HUDEP-2 (cell line): Measurements from ENCODE around the gene TPM1.
A peak's percentile ranks its signal among the peaks of the same experiment; 100 is the strongest.

Experiments used
- DNase-seq, 76 experiments: peaks; one replicate each; lab custom pipeline; 2025; ENCODE audit not compliant: unreplicated experiment in 76 of 76; lab: John Stamatoyannopoulos, UW

The TPM1 gene

DNA sequence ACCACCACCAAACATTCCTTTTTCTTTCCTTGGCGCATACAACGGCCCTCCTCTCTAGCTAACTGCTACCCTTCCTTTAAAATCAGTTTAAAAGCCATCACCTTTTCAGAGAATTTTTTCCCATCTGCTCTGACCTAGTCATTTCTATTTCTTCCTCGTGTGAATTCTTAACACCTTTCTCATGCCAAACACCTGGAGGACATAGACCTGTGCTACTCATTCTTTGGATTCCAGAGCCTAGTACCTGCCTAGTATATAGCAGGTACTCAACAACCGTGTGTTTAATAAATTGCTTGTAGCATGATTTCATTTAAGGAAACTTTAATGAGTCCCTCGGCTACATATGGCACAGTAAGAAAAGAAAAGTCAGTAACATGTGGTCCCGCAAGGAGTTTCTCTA is 2.0 kb upstream of the TPM1 start:
- DNase-seq, result no peak

DNA sequence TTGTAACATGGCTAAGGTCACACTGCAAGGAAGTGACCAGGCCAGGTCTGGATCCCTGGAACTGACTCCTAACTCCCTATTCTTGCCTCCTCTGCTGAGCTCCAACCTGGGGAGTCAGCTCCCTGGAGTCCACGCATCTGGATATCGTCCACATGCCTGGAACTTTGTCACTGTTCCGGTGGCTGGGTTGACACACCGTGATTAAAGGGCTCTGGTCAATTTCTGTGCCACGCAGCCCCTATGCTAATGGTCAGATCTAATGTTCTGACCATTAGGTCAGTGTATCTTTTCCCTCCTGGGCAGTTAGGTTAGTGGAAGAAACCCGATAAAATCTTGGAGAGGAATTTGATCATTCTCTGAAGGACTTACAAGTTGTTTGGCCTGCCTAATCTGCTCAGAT is 1.6 kb upstream of the TPM1 start:
- no peak for DNase-seq

DNA sequence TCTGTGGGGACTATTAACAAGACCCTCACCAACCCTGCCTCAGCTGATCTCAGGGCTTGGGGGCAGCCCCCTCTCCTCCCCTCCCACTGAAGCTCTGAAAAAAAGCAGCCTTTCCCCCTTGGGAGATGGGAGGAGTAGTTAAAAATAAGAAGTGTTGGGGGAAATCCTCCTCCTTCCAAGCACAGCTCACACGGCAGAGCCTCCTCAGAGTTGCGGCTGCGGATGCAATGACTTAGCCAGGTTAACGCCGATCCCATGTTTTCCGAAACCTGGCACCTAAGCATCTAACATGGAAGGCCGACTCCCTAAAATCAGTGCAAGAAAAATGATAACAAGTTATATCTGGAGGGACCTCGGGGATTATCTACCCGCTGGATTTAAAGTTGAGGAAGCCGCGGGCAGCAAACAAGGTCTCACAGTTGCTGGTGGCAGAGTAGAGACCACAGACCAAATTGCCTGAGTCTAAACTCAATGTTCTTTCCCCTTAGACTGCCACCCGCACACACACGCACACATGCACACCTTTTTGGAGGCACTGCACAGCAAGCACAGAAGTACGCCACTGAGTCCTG is 1.1 kb upstream of the TPM1 start:
- no peak for DNase-seq

DNA sequence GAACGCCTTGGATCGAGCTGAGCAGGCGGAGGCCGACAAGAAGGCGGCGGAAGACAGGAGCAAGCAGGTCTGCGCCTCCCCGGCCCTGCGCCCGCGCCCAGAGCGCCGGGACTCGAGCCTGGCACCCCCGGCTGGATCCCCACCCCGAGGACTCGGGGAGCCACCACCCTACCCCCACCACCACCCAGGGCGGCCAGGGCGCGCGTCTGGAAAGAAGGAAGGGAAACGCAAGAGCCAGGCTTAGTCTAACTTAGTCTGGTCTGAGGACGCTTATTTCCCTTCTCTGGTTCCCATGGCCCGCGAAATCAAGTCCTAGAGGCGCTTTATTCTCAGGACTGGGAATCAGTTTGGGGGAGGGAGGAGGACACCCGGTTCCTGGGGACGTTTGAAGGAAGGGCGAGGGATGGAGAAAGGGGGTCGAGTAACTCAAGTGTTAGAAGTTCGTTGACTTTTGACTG is 359 bp downstream of the TPM1 start:
- DNase-seq, result no peak

DNA sequence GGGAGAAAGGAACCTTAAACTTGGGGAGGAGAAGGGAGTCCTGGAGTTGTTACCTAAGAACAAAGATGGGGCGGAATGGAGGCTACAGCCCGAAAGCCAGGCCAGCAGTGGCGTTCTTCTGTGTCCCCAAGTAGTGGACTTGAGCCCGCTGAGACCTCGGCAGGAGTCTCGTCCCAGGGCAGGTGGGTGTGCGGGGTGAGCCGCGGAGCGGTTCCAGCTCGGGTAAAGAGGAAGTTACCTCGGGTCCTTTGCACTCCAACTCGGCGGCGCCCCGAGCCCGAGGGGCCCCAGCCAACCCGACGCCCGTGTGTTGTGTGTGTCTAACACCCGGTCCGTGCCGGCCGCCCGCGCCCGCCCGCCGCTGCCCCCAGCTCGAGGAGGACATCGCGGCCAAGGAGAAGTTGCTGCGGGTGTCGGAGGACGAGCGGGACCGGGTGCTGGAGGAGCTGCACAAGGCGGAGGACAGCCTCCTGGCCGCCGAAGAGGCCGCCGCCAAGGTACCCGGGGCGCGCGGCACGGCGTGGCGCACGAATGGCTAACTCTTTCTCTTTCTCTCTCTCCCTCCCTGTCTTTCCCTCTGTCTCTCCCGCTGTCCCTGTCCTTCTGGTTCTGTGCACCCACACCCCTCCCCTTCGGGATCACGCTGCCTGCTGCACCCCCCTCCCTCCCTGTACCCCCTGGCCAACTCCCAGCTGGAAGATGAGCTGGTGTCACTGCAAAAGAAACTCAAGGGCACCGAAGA is 959 bp downstream of the TPM1 start:
- DNase-seq, result peak in 1 of 76 experiments; percentile 10

DNA sequence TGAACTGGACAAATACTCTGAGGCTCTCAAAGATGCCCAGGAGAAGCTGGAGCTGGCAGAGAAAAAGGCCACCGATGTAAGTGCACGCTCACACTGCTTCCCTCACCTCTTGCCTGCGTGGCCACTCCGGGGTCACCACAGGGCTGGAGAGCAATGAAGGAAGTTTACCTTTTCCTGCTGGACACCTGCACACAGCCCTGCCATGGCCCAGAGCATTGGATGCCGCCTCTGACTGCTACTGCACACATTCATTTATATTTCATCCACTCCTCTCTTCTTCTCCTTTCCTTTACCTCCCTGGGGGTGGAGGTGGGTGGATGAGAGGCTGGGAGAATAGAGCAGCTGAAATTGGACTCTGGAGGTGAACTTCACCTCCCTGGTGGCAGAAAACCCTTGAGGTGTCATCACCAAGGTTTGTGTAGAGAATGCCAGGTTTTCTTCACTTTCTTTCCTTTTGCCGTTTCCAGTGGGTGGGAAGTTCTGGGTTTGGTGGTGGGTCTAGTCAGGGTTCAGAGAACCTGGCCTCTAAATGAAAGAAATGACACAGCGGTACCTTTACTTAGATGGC is 1.6 kb downstream of the TPM1 start:
- DNase-seq, result no peak

DNA sequence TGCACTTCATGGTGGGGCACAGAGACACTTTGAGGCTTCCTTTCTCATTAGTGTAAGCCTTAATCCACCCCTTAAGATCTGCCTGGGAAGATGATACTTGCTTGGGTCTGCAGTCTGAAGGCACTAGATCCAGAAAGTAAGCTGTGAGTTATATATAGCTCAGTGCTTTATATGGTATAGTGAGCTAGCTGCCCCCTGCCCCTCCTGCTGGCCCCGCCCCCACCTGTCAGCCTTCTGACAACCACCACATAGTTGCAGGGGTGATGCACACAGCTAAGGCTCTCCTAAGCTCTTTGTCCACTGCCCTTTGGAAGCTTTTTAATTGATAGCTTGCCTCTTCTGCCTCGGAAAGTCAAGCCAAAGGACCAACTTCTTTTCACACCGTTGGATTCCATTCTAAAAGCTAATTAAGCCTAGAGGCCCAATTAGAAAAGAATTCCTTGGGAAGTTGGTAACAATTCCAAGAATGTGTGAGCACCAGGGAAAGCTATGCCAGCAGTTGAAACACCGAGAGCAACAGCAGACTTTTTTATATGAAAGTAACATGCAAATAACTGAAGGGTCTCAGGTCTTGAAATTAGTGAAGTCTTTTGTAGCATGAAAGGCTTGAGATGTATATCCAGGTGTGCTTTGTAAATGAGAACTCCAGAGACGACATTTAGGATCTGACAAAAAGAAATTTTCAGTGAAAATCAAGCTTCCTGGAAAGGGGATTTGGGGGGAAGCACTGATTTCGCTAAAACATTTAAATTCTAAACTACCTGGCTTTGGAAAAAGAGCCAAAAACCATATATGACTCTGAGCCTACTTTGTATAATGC is 2.3 kb downstream of the TPM1 start:
- DNase-seq, result no peak

DNA sequence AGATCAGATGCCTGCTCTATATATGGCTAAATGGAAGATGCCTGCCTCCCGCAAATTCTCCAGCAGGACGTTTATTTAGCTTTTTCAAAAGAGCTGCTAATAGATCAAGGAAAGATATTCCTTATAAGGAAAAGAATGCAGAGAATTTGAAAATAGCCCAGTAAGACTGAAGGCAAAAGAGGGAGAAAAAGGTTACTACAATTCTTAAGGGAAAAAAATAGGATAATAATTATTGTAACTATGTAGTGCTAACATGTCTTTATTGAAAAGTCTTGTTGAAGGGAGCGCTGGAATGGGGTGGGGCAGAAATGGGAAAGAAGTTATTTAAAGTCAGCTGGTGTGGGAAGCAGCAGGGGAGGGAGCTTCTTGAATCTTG is 2.9 kb downstream of the TPM1 start:
- no peak for DNase-seq

DNA sequence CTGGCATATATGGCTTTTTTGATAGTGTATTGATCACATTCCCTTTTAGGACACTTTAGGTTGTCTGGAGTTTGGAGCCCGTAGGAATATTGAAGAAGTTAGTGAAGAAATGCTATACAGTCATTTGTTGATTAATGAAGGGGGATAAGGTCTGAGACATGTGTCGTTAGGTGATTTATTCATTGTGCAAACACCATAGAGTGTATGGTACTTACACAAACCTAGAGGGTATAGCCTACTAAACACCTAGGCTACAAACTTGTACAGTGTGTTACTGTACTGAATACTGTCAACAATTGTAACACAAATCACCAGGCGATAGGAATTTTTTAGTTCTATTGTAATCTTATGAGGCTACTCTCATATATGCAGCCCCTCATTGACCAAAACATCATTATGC is 3.3 kb downstream of the TPM1 start:
- no peak for DNase-seq

DNA sequence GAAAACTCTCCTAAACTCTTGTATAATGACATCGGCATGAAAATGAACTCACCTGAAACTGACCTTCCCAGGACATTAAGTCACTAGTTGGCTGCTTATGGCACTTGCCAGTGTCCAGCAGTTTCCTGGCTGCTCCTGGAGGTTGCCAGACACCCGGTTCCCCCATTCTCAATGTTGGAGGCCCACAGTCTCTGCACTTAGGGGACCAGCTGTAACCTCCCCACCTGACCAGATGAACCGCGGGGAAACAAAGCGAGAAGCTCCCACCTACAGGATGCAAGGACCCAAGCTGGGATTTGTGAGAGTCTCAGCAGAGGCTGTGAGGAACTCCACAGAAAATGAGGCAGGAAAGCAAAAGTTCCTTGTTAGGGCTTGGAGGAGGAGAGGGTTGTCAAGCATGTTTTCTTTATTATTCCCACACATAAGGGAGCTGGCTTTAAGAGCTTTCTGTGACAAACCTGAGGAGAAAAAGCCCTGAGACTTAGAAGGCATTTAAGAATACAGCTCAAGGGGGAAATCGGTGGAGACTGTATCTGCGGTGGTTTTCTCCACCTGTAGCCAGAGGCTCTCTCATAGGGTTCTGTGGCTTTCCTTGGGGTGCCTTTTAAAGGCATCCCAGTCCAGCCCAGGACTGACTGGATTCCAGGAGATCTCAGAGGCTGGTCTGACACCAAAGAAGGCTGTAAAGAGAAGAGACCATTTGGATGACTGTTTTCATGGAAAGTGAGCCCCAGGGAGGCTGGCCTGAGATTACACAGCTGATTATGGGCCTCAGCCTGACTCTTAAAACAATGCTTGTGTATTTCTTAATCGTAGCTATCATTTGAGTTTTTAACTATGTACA is 4.6 kb downstream of the TPM1 start:
- DNase-seq, result no peak

DNA sequence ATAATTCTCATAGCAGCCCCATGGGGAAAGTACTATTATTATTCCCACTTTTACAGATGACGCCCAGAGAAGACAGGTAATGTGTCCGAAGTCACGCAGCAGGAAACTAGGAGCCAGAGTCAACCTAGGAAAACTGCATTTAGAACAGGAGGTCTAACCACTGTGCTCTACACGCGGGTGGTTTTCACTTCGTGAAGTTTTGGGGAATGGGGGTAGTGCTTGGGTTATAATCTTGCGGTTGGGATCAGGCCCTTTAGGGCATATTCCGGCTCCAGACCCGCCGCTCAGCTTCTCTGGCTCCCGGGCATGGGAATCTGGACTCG is 5.2 kb downstream of the TPM1 start:
- no peak for DNase-seq

DNA sequence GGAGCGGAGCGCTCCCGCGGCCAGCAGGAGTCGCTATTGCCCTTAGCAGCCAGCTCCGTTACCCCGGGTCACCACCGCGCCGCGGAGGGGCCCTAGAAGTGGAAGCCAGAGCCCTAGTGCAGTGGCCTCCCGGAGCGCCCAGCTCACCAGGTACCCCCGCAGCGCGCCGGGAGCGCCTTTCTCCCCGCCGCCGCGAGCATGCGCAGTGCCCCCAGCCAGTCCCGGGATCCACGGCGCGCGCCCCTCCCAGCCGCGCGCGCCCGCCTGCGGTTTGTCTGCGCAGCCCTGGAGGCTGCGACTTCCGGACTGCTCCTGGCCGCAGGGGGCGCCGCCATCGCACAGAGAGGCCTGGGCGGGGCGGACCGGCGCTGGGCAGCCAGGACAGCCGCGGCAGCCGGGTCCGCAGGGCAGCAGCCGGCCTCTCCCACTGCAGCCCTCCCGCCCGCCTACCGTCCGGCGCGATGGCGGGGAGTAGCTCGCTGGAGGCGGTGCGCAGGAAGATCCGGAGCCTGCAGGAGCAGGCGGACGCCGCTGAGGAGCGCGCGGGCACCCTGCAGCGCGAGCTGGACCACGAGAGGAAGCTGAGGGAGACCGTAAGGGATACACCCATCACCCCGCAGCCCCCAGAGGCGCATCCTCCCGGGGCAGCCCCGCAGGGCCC is 5.7 kb downstream of the TPM1 start:
- peak in 74 of 76 experiments; percentile 20 to 96 (median 80) for DNase-seq

DNA sequence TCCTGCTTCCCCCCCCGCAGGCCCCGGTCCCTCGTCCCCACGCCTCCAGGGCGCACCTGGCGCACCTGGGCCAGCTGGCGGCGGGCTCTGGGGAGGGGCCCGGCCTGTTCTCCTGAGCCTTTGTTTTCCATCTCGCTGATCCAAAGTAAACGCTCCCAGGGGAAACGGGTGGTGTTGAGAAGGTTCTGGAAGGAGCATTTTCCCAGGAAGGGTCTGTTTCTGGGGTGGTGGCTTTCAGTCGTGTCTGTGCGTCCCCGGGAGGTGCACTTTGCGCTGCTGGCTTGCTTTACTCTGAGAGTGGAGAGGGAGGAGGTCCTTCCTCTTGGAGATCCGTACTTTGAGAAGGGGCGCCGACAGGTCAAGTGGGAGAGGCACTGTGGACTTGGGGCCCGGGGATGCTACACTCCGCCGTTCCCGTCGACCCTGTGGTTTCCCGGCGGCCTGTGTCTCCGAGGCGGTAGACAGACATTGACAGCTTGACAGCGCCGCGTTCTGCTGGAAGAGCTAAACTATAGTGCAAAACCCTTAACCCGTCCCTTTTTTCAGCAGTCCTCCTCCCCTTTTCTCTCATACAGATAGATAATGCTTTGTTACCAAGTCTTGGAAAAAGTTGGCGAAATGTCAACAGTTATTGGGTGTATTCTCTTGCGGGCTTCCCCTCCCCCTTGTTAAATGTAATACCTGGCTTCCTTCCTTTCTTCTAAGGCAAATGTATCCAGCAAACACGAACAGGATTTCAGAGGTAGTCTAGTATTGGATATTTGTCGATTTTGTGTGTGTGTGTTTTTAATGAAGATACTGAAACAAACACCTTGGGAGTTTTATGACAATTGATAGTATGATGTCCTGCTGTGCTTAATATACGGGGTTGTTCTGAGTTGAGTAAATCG is 6.5 kb downstream of the TPM1 start:
- DNase-seq, result peak in 67 of 76 experiments; percentile 7 to 85 (median 49)

DNA sequence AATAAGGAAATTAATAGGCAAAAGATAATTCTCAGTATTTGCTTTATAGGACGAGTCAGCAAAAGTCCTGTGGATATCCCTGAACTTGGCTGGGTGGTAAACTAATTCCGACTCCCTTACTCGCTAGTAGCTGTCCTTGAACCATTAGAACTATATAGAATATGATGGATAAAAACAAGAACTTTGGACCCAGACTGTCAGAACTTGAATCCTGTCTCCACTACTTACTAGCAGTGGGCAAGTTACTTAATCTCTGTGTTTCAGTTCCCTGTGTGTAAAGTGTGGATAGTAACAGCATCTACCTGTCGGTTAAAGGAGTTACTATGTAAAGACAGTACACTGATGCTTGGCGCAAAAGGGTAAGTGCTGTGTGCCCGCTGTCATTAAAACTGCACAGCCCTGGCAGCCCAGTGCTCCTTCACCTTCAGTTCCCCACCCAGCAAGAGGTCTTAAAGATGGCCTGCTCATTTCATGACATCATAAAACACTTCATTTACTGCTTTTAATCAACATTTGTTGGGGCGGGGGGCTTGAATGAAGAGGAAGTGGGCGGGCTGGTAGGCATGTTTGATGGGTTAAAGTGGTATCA is 7.3 kb downstream of the TPM1 start:
- peak in 3 of 76 experiments; percentile 14 to 30 (median 17) for DNase-seq

DNA sequence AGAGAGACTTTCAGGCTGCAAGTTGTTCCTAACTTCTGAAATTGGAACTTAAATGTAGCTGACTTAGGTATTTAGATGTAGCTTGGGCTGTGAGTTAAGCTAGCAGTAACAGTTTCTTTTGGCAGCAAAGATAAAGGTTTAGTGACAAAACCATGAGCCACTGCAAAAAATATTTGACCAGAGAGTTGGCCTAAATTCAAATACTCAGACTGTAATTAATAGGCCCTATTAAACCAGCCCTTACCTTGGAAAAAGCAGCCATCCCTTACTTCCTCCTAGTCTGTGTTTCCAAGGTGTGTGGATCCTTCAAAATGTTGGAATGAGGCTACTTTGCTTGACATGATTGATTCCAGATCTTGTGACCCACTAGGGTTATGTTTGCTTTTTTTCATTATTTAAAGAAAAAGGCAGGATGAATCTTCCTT is 8.2 kb downstream of the TPM1 start:
- peak in 6 of 76 experiments; percentile 8 to 44 (median 18) for DNase-seq

DNA sequence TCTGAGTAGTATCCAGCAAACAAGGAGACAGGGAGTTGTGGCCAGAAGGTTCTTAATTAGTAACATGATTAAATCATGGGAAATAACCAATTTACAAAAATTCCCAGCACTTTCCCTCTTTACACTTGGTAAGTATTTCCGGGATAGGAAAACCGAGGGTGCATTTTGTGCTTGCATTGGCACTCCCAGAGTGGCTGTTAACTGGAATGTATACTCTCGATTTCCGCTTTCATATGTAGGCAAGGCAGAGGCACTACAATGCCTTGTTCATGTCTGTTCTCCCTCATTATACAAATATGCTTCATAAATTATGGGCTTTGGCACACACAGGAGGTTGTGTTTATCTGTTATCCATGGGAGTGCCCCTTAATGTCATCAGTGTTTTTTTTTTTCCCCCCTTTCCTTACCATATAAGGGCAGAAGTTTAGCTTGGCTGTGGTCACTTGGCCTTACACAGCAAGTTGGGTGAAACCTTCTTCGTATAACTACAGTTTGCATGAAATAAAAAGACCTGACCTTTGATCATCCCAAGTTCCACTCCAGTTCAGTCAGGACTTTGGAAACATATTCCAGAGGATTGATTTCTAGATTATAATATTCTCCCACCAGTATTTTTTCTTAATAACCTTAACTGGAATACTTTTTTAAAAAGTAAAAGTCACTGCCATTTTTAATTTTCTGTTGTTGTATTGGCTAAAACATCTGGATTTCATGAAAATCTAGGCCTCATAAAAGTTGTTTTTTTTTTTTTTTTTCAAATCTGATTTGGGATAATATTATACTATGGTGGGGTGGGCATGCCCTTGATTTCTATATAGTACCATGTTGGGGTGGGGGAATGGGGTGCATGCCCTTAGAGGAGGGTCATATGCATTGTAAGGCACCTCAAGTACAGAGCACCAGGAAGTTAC is 8.9 kb downstream of the TPM1 start:
- peak in 47 of 76 experiments; percentile 12 to 87 (median 58) for DNase-seq

DNA sequence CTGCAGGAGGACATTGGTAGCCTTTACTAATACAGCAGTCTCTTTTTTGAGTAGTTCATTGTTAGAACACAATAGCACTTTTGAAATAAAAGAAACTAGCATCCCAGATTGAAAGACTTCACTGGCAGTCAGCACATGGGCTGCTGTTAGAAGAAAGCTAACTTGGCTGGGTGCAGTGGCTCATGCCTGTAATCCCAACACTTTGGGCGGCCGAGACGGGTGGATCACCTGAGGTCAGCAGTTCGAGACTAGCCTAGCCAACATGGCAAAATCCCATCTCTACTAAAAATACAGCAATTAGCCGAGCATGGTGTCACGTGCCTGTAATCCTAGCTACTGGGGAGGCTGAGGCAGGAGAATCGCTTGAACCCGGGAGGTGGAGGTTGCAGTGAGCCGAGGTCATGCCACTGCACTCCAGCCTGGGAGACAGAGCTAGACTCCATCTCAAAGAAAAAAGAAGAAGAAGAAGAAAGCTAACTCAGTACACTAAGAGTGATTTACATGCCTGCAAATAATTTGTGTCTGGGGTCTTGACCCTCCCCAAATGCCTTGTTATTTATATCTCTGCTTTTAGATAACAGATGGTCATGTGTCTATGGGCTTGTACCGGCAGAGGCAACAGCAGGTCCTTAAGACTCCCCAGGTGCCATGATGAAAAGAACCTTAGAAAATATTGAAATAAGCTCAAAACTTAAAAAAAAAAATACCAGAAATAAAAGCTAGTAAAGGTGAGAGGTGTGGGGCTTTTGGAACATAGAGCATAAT is 9.7 kb downstream of the TPM1 start:
- no peak for DNase-seq
